ENCODE measurements around the gene TMUB1. TPM values are rescaled to one million over a fixed set of nuclear protein-coding genes. Genes with fewer than 3 reads are reported as not detected.

TMUB1 gene
- total RNA-seq, 1 experiment from 2014 or later = 34.5 TPM

- peak overlapping the region; percentile 58 for H3K4me3 ChIP-seq
- H3K36me3 ChIP-seq = peaks cover 4% of the 10 kb centered on the region; the same call in 1 of the 2 replicates
- no peaks in the 10 kb centered on the region for H3K27me3 ChIP-seq (replicated peaks)
- peak; percentile 89 to 90 for DNase-seq (ENCODE audit: low read depth in 1 of 2, low spot score in 2 of 2)
- H3K4me1 ChIP-seq (replicated peaks) = peaks cover 40% of the 10 kb centered on the region
- peak overlapping the region; percentile 52 for H3K27ac ChIP-seq
- no peaks in the 10 kb centered on the region; the same call in 1 of the 2 replicates for H3K9me3 ChIP-seq (replicated peaks)
These were observed 5.8 kb upstream of the TMUB1 start for GRCh38 chr7:151088856-151089699.

- H3K27ac ChIP-seq = peak overlapping the region; percentile 52
- H3K4me3 ChIP-seq = peak overlapping the region; percentile 58
- no peaks in the 10 kb centered on the region for H3K27me3 ChIP-seq (replicated peaks)
- peaks cover 4% of the 10 kb centered on the region; the same call in 1 of the 2 replicates for H3K36me3 ChIP-seq
- H3K9me3 ChIP-seq (replicated peaks) = no peaks in the 10 kb centered on the region; the same call in 1 of the 2 replicates
- DNase-seq (ENCODE audit: low read depth in 1 of 2, low spot score in 2 of 2) = peak in 1 of 2 experiments; percentile 42
- H3K4me1 ChIP-seq (replicated peaks) = peaks cover 46% of the 10 kb centered on the region
These were observed 4.9 kb upstream of the TMUB1 start for GRCh38 chr7:151088019-151088855.

- Histone ChIP-seq H3K4me3 (peak overlapping the region; percentile 58), H3K27me3 (replicated peaks) (no peaks in the 10 kb centered on the region), H3K9me3 (replicated peaks) (no peaks in the 10 kb centered on the region; the same call in 1 of the 2 replicates), H3K4me1 (replicated peaks) (peaks cover 50% of the 10 kb centered on the region), H3K36me3 (peaks cover 4% of the 10 kb centered on the region; the same call in 1 of the 2 replicates), H3K27ac (peak overlapping the region; percentile 46)
- peak in 1 of 2 experiments; percentile 72 for DNase-seq (ENCODE audit: low read depth in 1 of 2, low spot score in 2 of 2)
These were observed 4.1 kb upstream of the TMUB1 start for GRCh38 chr7:151087245-151088018.

- Histone ChIP-seq H3K9me3 (replicated peaks) (no peaks in the 10 kb centered on the region; the same call in 1 of the 2 replicates), H3K4me3 (peak overlapping the region; percentile 58), H3K4me1 (replicated peaks) (peaks cover 56% of the 10 kb centered on the region), H3K27me3 (replicated peaks) (no peaks in the 10 kb centered on the region), H3K27ac (no peak overlapping the region; the same call in 1 of the 2 replicates), H3K36me3 (peaks cover 8% of the 10 kb centered on the region)
- DNase-seq (ENCODE audit: low read depth in 1 of 2, low spot score in 2 of 2) = peak in 1 of 2 experiments; percentile 58
These were observed 3.5 kb upstream of the TMUB1 start for GRCh38 chr7:151086802-151087244.

GRCh38 chr7:151085691-151086620 is 2.7 kb upstream of the TMUB1 start, which contains the start of gene AGAP3:
AGAP3 (plus strand) TSS chr7:151086475; CDS start chr7:151086742, 267 bp downstream.
- peaks cover 16% of the 10 kb centered on the region for H3K36me3 ChIP-seq
- H3K27me3 ChIP-seq (replicated peaks) = no peaks in the 10 kb centered on the region
- peak within 1 kb of the TSS; percentile 58 for H3K4me3 ChIP-seq
- peaks cover 64% of the 10 kb centered on the region for H3K4me1 ChIP-seq (replicated peaks)
- peak; percentile 74 to 89 for DNase-seq (ENCODE audit: low read depth in 1 of 2, low spot score in 2 of 2)
- peak within 1 kb of the TSS; percentile 10; the same call in 1 of the 2 replicates for H3K27ac ChIP-seq
- no peaks in the 10 kb centered on the region; the same call in 1 of the 2 replicates for H3K9me3 ChIP-seq (replicated peaks)

GRCh38 chr7:151085329-151085690 is 2.0 kb upstream of the TMUB1 start:
- no peaks in the 10 kb centered on the region; the same call in 1 of the 2 replicates for H3K9me3 ChIP-seq (replicated peaks)
- H3K27me3 ChIP-seq (replicated peaks) = no peaks in the 10 kb centered on the region
- peaks cover 21% of the 10 kb centered on the region for H3K36me3 ChIP-seq
- H3K4me1 ChIP-seq (replicated peaks) = peaks cover 67% of the 10 kb centered on the region
- no peak for DNase-seq (ENCODE audit: low read depth in 1 of 2, low spot score in 2 of 2)
- H3K4me3 ChIP-seq = peak overlapping the region; percentile 58; the same call in 1 of the 2 replicates
- H3K27ac ChIP-seq = no peak overlapping the region

- H3K27me3 ChIP-seq (replicated peaks) = no peaks in the 10 kb centered on the region
- H3K9me3 ChIP-seq (replicated peaks) = no peaks in the 10 kb centered on the region; the same call in 1 of the 2 replicates
- no peak for DNase-seq (ENCODE audit: low read depth in 1 of 2, low spot score in 2 of 2)
- no peak overlapping the region for H3K27ac ChIP-seq
- H3K4me3 ChIP-seq = peak overlapping the region; percentile 75
- peaks cover 33% of the 10 kb centered on the region for H3K36me3 ChIP-seq
- H3K4me1 ChIP-seq (replicated peaks) = peaks cover 65% of the 10 kb centered on the region
These were observed 499 bp upstream of the TMUB1 start for GRCh38 chr7:151083824-151084160.

- H3K36me3 ChIP-seq = peaks cover 43% of the 10 kb centered on the region
- no peaks in the 10 kb centered on the region for H3K27me3 ChIP-seq (replicated peaks)
- no peaks in the 10 kb centered on the region; the same call in 1 of the 2 replicates for H3K9me3 ChIP-seq (replicated peaks)
- no peak for DNase-seq (ENCODE audit: low read depth in 1 of 2, low spot score in 2 of 2)
- peaks cover 51% of the 10 kb centered on the region for H3K4me1 ChIP-seq (replicated peaks)
- H3K4me3 ChIP-seq = peak overlapping the region; percentile 75
- H3K27ac ChIP-seq = peak overlapping the region; percentile 33
These were observed 887 bp downstream of the TMUB1 start for GRCh38 chr7:151082141-151083070.

- Histone ChIP-seq H3K27ac (peak overlapping the region; percentile 10; the same call in 1 of the 2 replicates), H3K9me3 (replicated peaks) (no peaks in the 10 kb centered on the region), H3K4me3 (peak overlapping the region; percentile 88), H3K36me3 (peaks cover 52% of the 10 kb centered on the region), H3K4me1 (replicated peaks) (peaks cover 45% of the 10 kb centered on the region), H3K27me3 (replicated peaks) (no peaks in the 10 kb centered on the region)
- no peak for DNase-seq (ENCODE audit: low read depth in 1 of 2, low spot score in 2 of 2)
These were observed 1.9 kb downstream of the TMUB1 start for GRCh38 chr7:151081170-151082101.

GRCh38 chr7:151080522-151081169 is 2.6 kb downstream of the TMUB1 start, which contains the start of gene FASTK:
FASTK (minus strand) TSS chr7:151080809; CDS start chr7:151080766, 43 bp downstream.
- peak within 1 kb of the TSS; percentile 88 for H3K4me3 ChIP-seq
- peak within 1 kb of the TSS; percentile 60 for H3K27ac ChIP-seq
- H3K27me3 ChIP-seq (replicated peaks) = no peaks in the 10 kb centered on the region
- H3K4me1 ChIP-seq (replicated peaks) = peaks cover 41% of the 10 kb centered on the region
- DNase-seq (ENCODE audit: low read depth in 1 of 2, low spot score in 2 of 2) = peak; percentile 83 to 90
- no peaks in the 10 kb centered on the region for H3K9me3 ChIP-seq (replicated peaks)
- H3K36me3 ChIP-seq = peaks cover 60% of the 10 kb centered on the region
